MM.1S (cell line): ENCODE results near the gene CENPM.

Experiments
- DNase-seq: peaks from one replicate; pipeline ENCODE4 v3.0.0-alpha.2; 2015
- H2AFZ ChIP-seq: fragments of 300-600 bp; sonication (generic); 2 replicates; pipeline ENCODE4 v1.6.0; 2016; ENCODE audit warnings: antibody characterized with exemption, low read length
- H3F3A ChIP-seq: fragments of 300-600 bp; sonication (generic); 2 replicates; pipeline ENCODE4 v1.6.1; 2016; ENCODE audit warnings: mild to moderate bottlenecking, antibody characterized with exemption, low read length, moderate library complexity, mixed read lengths; ENCODE audit not compliant: insufficient read depth
- H3K27ac ChIP-seq: fragments of 300-600 bp; sonication (generic); 2 replicates; pipeline ENCODE4 v1.5.1; 2016; ENCODE audit warnings: mild to moderate bottlenecking, low read length
- H3K27me3 ChIP-seq: fragments of 300-600 bp; sonication (generic); replicated peaks from 2 replicates; pipeline ENCODE4 v1.6.0; 2016; ENCODE audit warnings: low read length; ENCODE audit not compliant: insufficient read depth
- H3K36me3 ChIP-seq: fragments of 300-600 bp; sonication (generic); replicated peaks from 2 replicates; pipeline ENCODE4 v1.6.1; 2016; ENCODE audit warnings: mild to moderate bottlenecking, low read length, mixed read lengths; ENCODE audit not compliant: insufficient read depth
- H3K4me1 ChIP-seq: fragments of 300-600 bp; sonication (generic); 2 replicates; pipeline ENCODE4 v1.6.1; 2016; ENCODE audit warnings: low read length, mixed read lengths
- H3K4me2 ChIP-seq: fragments of 300-600 bp; sonication (generic); 2 replicates; pipeline ENCODE4 v1.6.0; 2016; ENCODE audit warnings: low read depth, low read length
- H3K4me3 ChIP-seq: fragments of 300-600 bp; sonication (generic); 2 replicates; pipeline ENCODE4 v1.5.1; 2016; ENCODE audit warnings: low read length, mixed read lengths
- H3K79me2 ChIP-seq: fragments of 300-600 bp; sonication (generic); 2 replicates; pipeline ENCODE4 v1.6.1; 2016; ENCODE audit warnings: mixed run types, low read length, mixed read lengths
- H3K9ac ChIP-seq: fragments of 300-600 bp; sonication (generic); 2 replicates; pipeline ENCODE4 v1.6.1; 2016; ENCODE audit warnings: low read length, mixed read lengths
- H3K9me2 ChIP-seq: fragments of 300-600 bp; sonication (generic); replicated peaks from 2 replicates; pipeline ENCODE4 v1.6.1; 2016; ENCODE audit warnings: mild to moderate bottlenecking, low read length, mixed read lengths; ENCODE audit not compliant: insufficient read depth
- H3K9me3 ChIP-seq: fragments of 300-600 bp; sonication (generic); replicated peaks from 2 replicates; pipeline ENCODE4 v1.6.1; 2016; ENCODE audit warnings: mild to moderate bottlenecking, low read length, mixed read lengths; ENCODE audit not compliant: insufficient read depth
- H4K20me1 ChIP-seq: fragments of 300-600 bp; sonication (generic); 2 replicates; pipeline ENCODE4 v1.6.1; 2016; ENCODE audit warnings: mild to moderate bottlenecking, low read length, moderate library complexity, mixed read lengths; ENCODE audit not compliant: insufficient read depth
- CTCF ChIP-seq: fragments of 300-600 bp; sonication (generic); IDR thresholded peaks from 2 replicates; pipeline ENCODE4 v1.5.1; 2016; ENCODE audit warnings: antibody characterized with exemption, low read length, mixed read lengths
- EZH2 ChIP-seq: fragments of 300-600 bp; sonication (generic); optimal IDR thresholded peaks from 2 replicates; pipeline ENCODE3; 2017; ENCODE audit warnings: low read depth, mild to moderate bottlenecking, antibody characterized with exemption, low read length, mixed read lengths
- EZH2phosphoT487 ChIP-seq: fragments of 300-600 bp; sonication (generic); IDR thresholded peaks from 2 replicates; pipeline ENCODE4 v1.6.1; 2018; ENCODE audit warnings: antibody characterized with exemption, low read length

Gene CENPM

GRCh38 chr22:41932353-41932752, 14.6 kb downstream of the CENPM start:
- H3K27ac ChIP-seq = no peak overlapping the region
- H3K4me3 ChIP-seq = no peak overlapping the region
- no peaks in the 10 kb centered on the region for H4K20me1 ChIP-seq
- peaks cover under 1% of the 10 kb centered on the region; the same call in 1 of the 2 replicates for H3K27me3 ChIP-seq
- H3K9ac ChIP-seq = no peak overlapping the region
- no peaks in the 10 kb centered on the region for H3K9me2 ChIP-seq
- no peak overlapping the region for H3K4me2 ChIP-seq
- TF ChIP-seq CTCF = no peak
- no peak for TF ChIP-seq EZH2
- no peak for TF ChIP-seq EZH2phosphoT487
- H3K4me1 ChIP-seq = no peaks in the 10 kb centered on the region
- H2AFZ ChIP-seq = no peak overlapping the region
- no peaks in the 10 kb centered on the region for H3K36me3 ChIP-seq
- DNase-seq = no peak
- H3K79me2 ChIP-seq = no peaks in the 10 kb centered on the region
- no peaks in the 10 kb centered on the region for H3K9me3 ChIP-seq
- peaks cover 9% of the 10 kb centered on the region for H3F3A ChIP-seq

DNA sequence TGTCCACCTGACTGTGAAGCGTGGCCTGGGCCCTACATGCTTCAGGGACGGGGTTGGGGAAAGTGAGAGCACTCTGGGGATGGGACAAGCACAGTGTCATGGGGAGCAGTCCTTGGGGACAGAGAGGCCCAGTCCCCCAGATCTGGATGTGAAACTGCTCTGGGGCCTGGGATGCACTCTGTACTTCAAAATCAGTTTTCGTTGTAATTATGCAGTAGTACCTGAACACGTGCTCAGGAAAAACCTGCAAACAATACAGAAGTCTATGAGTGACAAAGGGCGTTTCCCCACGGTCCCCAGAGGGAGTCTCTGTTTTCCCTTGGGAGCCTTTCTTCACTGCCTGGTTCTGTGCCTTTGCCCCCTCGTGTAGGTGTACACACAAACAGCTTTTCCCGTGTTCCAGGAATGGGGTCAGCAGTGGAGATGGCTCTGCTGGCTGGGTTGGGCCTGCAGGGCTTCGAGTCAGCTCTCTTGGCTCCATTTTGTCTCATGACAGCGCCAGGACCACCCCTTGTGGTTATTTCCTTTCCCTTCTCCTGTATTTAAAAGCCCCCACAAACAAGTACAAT, 15.2 kb downstream of the CENPM start:
- H3K9me2 ChIP-seq = no peaks in the 10 kb centered on the region
- no peak overlapping the region for H3K9ac ChIP-seq
- H3K4me3 ChIP-seq = no peak overlapping the region
- no peak overlapping the region for H3K4me2 ChIP-seq
- no peak overlapping the region for H3K27ac ChIP-seq
- no peaks in the 10 kb centered on the region for H3K4me1 ChIP-seq
- H3K79me2 ChIP-seq = no peaks in the 10 kb centered on the region
- H3K36me3 ChIP-seq = no peaks in the 10 kb centered on the region
- no peak for DNase-seq
- peaks cover 9% of the 10 kb centered on the region for H3F3A ChIP-seq
- H3K9me3 ChIP-seq = no peaks in the 10 kb centered on the region
- TF ChIP-seq EZH2phosphoT487 = no peak
- TF ChIP-seq EZH2 = no peak
- no peak for TF ChIP-seq CTCF
- H4K20me1 ChIP-seq = no peaks in the 10 kb centered on the region
- H2AFZ ChIP-seq = no peak overlapping the region
- peaks cover 6% of the 10 kb centered on the region for H3K27me3 ChIP-seq

DNA sequence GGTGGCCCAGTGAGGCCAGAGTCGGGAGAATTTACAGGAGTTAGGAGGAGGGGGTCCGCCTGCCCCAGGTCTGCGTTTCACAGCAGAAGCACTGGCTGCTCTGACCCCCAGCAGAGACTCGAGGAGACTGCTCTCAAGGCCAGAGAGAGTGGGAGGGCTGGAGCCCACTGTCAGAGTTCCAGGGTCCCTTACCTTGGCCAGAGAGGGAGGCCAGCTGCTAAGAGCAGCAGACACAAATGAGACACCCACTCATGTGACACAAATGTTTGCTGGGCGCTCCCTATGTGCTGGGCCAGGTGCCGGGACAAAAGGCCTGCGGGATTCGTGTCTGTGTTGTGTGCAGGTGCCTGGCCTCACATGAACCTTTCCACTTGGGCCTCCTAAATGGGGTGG, 17.5 kb downstream of the CENPM start:
- Histone ChIP-seq H3K4me1 (no peaks in the 10 kb centered on the region), H3K9me3 (no peaks in the 10 kb centered on the region), H3K27ac (no peak overlapping the region), H3K36me3 (no peaks in the 10 kb centered on the region), H3F3A (peaks cover 5% of the 10 kb centered on the region), H3K4me3 (no peak overlapping the region), H3K9me2 (no peaks in the 10 kb centered on the region), H4K20me1 (no peaks in the 10 kb centered on the region), H3K79me2 (no peaks in the 10 kb centered on the region), H2AFZ (no peak overlapping the region), H3K27me3 (peaks cover 25% of the 10 kb centered on the region), H3K9ac (no peak overlapping the region), H3K4me2 (no peak overlapping the region)
- DNase-seq = no peak
- no peak for TF ChIP-seq CTCF
- TF ChIP-seq EZH2phosphoT487 = no peak
- TF ChIP-seq EZH2 = no peak
